HepG2 (cell line): Measurements from ENCODE around the gene TMEM184B.

ENCODE experiments used
- CBX5 ChIP-seq: sonication (generic); formaldehyde crosslinking; IDR thresholded peaks from 2 replicates; pipeline ENCODE4 v1.4.0; 2020; ENCODE audit warnings: missing genetic modification reagents, borderline replicate concordance
- HNRNPK ChIP-seq: fragments of 200-400 bp; formaldehyde crosslinking; IDR thresholded peaks from 2 replicates; pipeline ENCODE4 v1.6.1; 2018; ENCODE audit warnings: low read length, low read depth, moderate library complexity, mild to moderate bottlenecking; ENCODE audit not compliant: poor library complexity, severe bottlenecking
- IRF2 ChIP-seq: IDR thresholded peaks from 2 replicates; pipeline ENCODE4 v1.6.1; 2018; ENCODE audit warnings: missing genetic modification reagents, missing compliant biosample characterization
- MEIS1 ChIP-seq: sonication (generic); formaldehyde crosslinking; IDR thresholded peaks from 2 replicates; pipeline ENCODE4 v1.9.0; 2021; ENCODE audit warnings: mild to moderate bottlenecking, missing genetic modification reagents, moderate library complexity, borderline replicate concordance
- PRDM10 ChIP-seq: sonication (generic); formaldehyde crosslinking; IDR thresholded peaks from 2 replicates; pipeline ENCODE4 v1.4.0; 2020; ENCODE audit warnings: low read depth, missing genetic modification reagents

DNA sequence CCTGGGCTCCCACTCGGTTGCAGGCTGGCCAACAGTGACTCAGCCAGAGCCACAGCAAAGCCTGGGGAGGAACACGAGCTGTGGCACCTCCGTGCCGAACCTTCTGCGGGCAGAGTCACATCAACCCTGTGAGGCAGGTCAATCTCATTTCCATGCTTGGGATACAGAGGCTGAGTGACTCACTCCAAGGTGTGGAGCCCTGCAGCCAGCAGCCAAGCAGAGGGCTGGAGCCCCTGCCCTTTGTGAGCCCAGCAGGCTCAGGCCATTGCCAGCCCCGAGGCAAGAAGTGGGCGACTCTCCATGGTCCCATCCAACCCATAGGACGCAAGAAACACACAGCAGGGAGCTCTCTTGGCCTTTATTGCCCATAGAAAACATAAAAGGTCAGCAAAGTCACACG lies 23.1 kb upstream of the TMEM184B start:
- no peak for TF ChIP-seq PRDM10 (CRISPR knock-in tag)
- no peak for TF ChIP-seq HNRNPK
- no peak for TF ChIP-seq CBX5
- TF ChIP-seq IRF2: no peak
- no peak for TF ChIP-seq MEIS1
